Activated CD4-positive, alpha-beta memory T cell treated with anti-CD3 and anti-CD28 coated beads for 36 hours (primary cell): ENCODE results near the gene OR11G2. TPM values are rescaled to one million over a fixed set of nuclear protein-coding genes. Genes with fewer than 3 reads are reported as not detected.
"Not testable (repeated sequence)": the region's sequence is repeated elsewhere in the genome, so short reads cannot be mapped to it uniquely, and the experiment has no call there.

Experiments used
- CTCF ChIA-PET: fragments of 350-600 bp; sonication (Branson Sonifier 250); formaldehyde crosslinking; loops from one replicate; lab custom pipeline; 2021; ENCODE audit warnings: antibody characterized with exemption, inconsistent platforms; lab: Charles Lee
- POLR2A ChIA-PET: fragments of 350-600 bp; sonication (Branson Sonifier 250); formaldehyde crosslinking; loops from one replicate; lab custom pipeline; 2021; ENCODE audit warnings: antibody characterized with exemption; lab: Charles Lee
- DNase-seq: peaks from one replicate; pipeline ENCODE4 v3.0.0-alpha.2; 2020
- H3K27ac Mint-ChIP-seq: one replicate; pipeline ENCODE4 v1.8.0; 2021; ENCODE audit warnings: mixed read lengths
- H3K27me3 Mint-ChIP-seq: one replicate; pipeline ENCODE4 v1.8.0; 2021; ENCODE audit warnings: mixed read lengths
- H3K36me3 Mint-ChIP-seq: one replicate; pipeline ENCODE4 v1.8.0; 2021; ENCODE audit warnings: mixed read lengths
- H3K4me1 Mint-ChIP-seq: one replicate; pipeline ENCODE4 v1.8.0; 2021; ENCODE audit warnings: low read depth, mixed read lengths
- H3K4me3 Mint-ChIP-seq: one replicate; pipeline ENCODE4 v1.8.0; 2021; ENCODE audit warnings: mild to moderate bottlenecking, mixed read lengths
- H3K9me3 Mint-ChIP-seq: one replicate; pipeline ENCODE4 v1.8.0; 2021; ENCODE audit warnings: mixed read lengths
- intact Hi-C: fragments of 100-400 bp; cut with micrococcal nuclease; formaldehyde crosslinking; loops from one replicate; pipeline ENCODE4 v1.15.1; 2023
- total RNA-seq, 2 experiments: library from RNA; stranded (reverse); gene quantifications; one replicate each; pipeline ENCODE4 v1.2.3, GENCODE V29; 2021

OR11G2 gene, protein sequence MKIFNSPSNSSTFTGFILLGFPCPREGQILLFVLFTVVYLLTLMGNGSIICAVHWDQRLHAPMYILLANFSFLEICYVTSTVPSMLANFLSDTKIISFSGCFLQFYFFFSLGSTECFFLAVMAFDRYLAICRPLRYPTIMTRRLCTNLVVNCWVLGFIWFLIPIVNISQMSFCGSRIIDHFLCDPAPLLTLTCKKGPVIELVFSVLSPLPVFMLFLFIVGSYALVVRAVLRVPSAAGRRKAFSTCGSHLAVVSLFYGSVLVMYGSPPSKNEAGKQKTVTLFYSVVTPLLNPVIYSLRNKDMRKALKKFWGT
- total RNA-seq, result not detected

DNA sequence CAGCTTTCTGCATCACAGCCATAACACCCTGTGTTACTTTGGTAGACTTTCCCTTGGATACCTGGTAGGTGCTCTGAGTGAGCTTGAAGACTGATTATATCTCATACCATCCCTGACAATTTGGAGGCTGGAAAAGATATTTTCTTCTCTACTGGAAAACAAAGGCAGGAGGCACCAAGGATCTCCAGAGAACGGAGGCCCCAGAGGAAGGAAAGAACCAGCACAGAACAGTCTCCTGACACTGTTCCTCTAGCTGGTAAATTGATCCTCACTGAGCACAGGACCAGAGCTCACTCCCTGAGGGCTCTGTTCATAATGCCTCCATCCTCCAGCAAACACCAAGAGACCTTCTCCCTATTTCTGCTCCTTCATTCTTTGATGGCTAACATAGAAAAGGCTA, at the start of gene OR11G2:
Gene OR11G2, plus strand, starts transcription at position 301 of the 400 bp plus-strand sequence. CDS start 6,542 bp downstream, outside the sequence.
- no peak within 1 kb of the TSS for H3K27ac Mint-ChIP-seq
- ChIA-PET CTCF (no interaction called here), POLR2A (no interaction called here)
- H3K4me3 Mint-ChIP-seq, result no peak within 1 kb of the TSS
- no peaks in the 10 kb centered on the region for H3K36me3 Mint-ChIP-seq
- no peak for DNase-seq
- no peaks in the 10 kb centered on the region for H3K9me3 Mint-ChIP-seq
- H3K27me3 Mint-ChIP-seq, result peaks cover 1% of the 10 kb centered on the region
- intact Hi-C loops, result no loop called here
- no peaks in the 10 kb centered on the region for H3K4me1 Mint-ChIP-seq

DNA sequence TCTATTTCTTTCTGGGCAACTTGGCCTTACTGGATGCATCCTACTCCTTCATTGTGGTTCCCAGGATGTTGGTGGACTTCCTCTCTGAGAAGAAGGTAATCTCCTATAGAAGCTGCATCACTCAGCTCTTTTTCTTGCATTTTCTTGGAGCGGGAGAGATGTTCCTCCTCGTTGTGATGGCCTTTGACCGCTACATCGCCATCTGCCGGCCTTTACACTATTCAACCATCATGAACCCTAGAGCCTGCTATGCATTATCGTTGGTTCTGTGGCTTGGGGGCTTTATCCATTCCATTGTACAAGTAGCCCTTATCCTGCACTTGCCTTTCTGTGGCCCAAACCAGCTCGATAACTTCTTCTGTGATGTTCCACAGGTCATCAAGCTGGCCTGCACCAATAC, 46.8 kb upstream of the OR11G2 start:
- no peaks in the 10 kb centered on the region for H3K27me3 Mint-ChIP-seq
- ChIA-PET POLR2A (no interaction called here), CTCF (no interaction called here)
- H3K4me1 Mint-ChIP-seq, result no peaks in the 10 kb centered on the region
- H3K9me3 Mint-ChIP-seq, result no peaks in the 10 kb centered on the region
- no peaks in the 10 kb centered on the region for H3K36me3 Mint-ChIP-seq
- DNase-seq, result no peak
- no peak overlapping the region for H3K4me3 Mint-ChIP-seq
- intact Hi-C loops, result no loop called here
- no peak overlapping the region for H3K27ac Mint-ChIP-seq

DNA sequence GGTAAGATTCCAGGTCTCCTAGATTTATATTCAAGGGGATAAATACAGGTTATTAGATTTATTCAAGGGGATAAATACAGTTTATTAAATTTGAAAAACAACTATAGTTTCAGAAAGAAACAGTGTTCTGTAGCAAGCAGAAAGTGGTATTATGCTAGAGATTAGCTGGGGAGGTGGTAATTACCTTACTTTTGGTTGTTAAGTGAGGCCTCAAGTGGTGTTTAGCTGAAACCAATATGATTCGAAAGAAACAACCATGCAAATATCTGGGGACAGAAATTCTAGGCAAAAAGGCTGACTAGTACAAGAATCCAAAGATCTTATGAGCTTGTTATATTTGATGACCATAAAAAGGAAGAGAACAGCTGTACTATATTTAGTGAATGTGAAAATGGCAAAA, 45.9 kb upstream of the OR11G2 start:
- ChIA-PET CTCF (no interaction called here), POLR2A (no interaction called here)
- Mint-ChIP-seq H3K4me3 (no peak overlapping the region), H3K4me1 (no peaks in the 10 kb centered on the region), H3K27ac (no peak overlapping the region), H3K27me3 (peaks cover 5% of the 10 kb centered on the region), H3K36me3 (no peaks in the 10 kb centered on the region), H3K9me3 (no peaks in the 10 kb centered on the region)
- no peak for DNase-seq
- intact Hi-C loops, result no loop called here

DNA sequence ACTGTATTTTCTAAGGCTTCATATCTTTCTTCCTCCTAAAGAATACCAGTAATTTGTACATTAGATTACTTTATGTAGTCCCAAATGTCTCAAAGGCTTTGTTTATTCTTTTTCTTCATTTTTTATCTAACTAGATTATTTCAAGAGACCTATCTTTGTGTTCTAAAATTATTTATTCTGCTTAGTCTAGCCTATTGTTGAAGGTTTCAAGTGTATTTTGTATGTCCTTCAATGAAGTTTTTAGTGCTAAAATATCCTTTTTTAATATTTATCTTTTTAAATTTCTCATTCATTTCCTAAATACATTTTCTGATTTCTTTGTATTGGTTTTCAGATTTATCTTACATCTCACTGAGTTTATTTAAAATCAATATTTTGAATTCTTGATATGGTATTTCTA, 26.2 kb upstream of the OR11G2 start:
- Mint-ChIP-seq H3K36me3 (no peaks in the 10 kb centered on the region), H3K4me3 (no peak overlapping the region), H3K27me3 (peaks cover 6% of the 10 kb centered on the region), H3K9me3 (peaks cover 28% of the 10 kb centered on the region), H3K4me1 (no peaks in the 10 kb centered on the region), H3K27ac (no peak overlapping the region)
- intact Hi-C loops, result no loop called here
- CTCF ChIA-PET, result no interaction called here
- DNase-seq, result no peak
- POLR2A ChIA-PET, result no interaction called here

DNA sequence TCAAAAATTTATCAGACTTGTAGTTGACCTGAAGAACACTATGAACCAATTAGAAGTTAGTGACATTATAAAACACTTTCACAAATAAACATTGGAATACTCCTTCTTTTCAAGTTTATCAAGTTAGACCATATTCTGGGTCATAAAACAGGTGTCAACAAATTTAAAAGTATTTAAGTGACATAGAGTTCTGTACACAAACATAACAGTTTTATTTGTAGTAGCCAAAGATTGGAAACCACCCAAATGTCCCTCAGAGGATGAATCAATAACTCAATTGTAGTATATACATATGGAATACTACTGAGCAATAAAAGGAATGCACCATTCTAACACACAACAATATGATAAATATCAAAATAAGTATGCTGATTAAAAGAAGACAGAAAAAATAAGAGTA, 23.6 kb upstream of the OR11G2 start:
- no peaks in the 10 kb centered on the region for H3K4me1 Mint-ChIP-seq

DNA sequence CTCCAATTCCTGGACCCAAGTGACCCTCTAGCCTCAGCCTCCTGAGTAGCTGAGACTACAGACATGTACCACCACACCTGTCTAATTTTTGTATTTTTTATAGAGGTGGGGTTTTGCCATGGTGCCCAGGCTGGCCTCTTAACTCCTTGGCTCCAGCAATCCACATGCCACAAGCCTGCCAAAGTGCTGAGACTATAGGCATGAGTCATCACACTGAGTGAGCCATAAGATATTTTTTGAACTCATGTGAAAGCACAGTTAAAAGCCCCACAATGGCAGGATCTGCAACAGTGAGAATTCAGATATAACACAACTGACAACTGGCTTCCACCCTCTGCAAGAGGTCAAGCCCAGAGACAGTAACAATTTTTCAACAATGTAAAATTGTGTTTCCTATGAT, 20.8 kb upstream of the OR11G2 start:
- H3K27me3 Mint-ChIP-seq, intact Hi-C loops, H3K4me3 Mint-ChIP-seq, CTCF ChIA-PET, POLR2A ChIA-PET, DNase-seq, H3K4me1 Mint-ChIP-seq, H3K36me3 Mint-ChIP-seq, H3K27ac Mint-ChIP-seq: not testable (repeated sequence)
- H3K9me3 Mint-ChIP-seq, result peaks cover 12% of the 10 kb centered on the region

More for the DNA sequence above, 23.6 kb upstream of the OR11G2 start:
- CTCF ChIA-PET, result no interaction called here
- H3K27me3 Mint-ChIP-seq, result peaks cover 9% of the 10 kb centered on the region
- POLR2A ChIA-PET, result no interaction called here
- intact Hi-C loops, result no loop called here
- peaks cover 28% of the 10 kb centered on the region for H3K9me3 Mint-ChIP-seq
- H3K27ac Mint-ChIP-seq, result no peak overlapping the region
- no peaks in the 10 kb centered on the region for H3K36me3 Mint-ChIP-seq
- no peak for DNase-seq
- H3K4me3 Mint-ChIP-seq, result no peak overlapping the region

DNA sequence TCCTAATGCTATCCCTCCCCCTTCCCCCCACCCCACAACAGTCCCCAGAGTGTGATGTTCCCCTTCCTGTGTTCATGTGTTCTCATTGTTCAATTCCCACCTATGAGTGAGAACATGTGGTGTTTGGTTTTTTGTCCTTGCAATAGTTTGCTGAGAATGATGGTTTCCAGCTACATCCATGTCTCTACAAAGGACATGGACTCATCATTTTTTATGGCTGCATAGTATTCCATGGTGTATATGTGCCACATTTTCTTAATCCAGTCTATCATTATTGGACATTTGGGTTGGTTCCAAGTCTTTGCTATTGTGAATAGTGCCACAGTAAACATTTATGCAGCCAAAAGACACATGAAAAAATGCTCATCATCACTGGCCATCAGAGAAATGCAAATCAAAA, 16.5 kb upstream of the OR11G2 start:
- H3K36me3 Mint-ChIP-seq, H3K4me1 Mint-ChIP-seq, H3K27ac Mint-ChIP-seq, POLR2A ChIA-PET, H3K27me3 Mint-ChIP-seq, CTCF ChIA-PET, DNase-seq, H3K9me3 Mint-ChIP-seq, H3K4me3 Mint-ChIP-seq, intact Hi-C loops: not testable (repeated sequence)

DNA sequence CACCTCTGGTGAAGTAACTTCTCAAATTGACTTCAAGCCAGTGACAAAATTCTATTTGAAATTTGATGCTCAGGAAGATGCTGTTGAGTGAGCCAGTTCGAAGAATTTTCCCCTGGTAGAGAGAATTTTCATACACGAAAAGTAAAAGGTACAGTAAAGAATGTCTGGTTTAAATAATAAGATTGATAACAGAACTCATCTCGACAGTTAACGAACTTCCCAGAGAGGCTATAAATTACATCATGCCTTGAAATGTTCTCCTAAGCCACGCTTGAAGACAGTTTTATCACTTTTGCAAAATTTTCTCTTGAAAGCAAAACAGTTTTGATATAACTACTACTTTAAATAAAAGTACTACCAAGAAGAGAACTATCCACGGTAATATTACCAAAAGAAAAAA, 14.4 kb upstream of the OR11G2 start:
- H3K4me1 Mint-ChIP-seq, result no peaks in the 10 kb centered on the region
- intact Hi-C loops, result no loop called here
- H3K27me3 Mint-ChIP-seq, result peaks cover 4% of the 10 kb centered on the region
- no peaks in the 10 kb centered on the region for H3K9me3 Mint-ChIP-seq
- no peaks in the 10 kb centered on the region for H3K36me3 Mint-ChIP-seq
- ChIA-PET CTCF (no interaction called here), POLR2A (no interaction called here)
- no peak overlapping the region for H3K27ac Mint-ChIP-seq
- no peak overlapping the region for H3K4me3 Mint-ChIP-seq
- no peak for DNase-seq

DNA sequence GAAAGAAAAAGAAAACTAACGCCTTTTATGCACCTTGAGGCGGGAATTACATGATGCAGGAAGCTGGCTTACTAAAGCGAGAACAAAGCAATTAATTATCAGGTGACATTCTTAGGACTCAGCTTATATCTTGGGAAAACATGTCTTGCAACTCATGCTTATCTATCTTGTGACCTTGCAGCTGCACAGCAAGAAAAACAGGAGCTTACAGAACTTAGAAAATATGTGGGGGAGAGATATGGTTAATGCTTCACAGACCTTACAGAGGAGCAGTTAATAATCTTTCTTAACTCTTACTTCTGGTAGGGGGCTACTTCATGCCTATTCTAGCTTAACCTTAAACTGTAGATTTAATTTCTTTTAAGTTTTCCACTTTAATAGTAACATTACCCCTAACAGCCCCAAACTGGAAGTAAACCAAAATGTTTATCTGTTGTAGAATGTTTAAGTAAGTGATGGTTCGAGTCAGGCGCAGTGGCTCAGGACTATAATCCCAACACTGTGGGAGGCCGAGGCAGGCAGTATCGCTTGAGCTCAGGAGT, 13.2 kb upstream of the OR11G2 start:
- Mint-ChIP-seq H3K4me1 (no peaks in the 10 kb centered on the region), H3K36me3 (no peaks in the 10 kb centered on the region), H3K27ac (no peak overlapping the region), H3K9me3 (no peaks in the 10 kb centered on the region), H3K4me3 (no peak overlapping the region), H3K27me3 (peaks cover 4% of the 10 kb centered on the region)
- DNase-seq, result no peak
- ChIA-PET POLR2A (no interaction called here), CTCF (no interaction called here)
- intact Hi-C loops, result no loop called here

DNA sequence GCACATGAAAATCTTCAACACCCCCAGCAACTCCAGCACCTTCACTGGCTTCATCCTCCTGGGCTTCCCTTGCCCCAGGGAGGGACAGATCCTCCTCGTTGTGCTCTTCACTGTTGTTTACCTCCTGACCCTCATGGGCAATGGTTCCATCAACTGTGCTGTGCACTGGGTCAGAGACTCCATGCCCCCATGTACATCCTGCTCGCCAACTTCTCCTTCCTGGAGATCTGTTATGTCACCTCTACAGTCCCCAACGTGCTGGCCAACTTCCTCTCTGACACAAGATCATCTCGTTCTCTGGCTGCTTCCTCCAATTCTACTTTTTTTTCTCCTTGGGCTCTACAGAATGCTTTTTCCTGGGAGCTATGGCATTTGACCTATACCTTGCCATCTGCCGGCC, 11.5 kb upstream of the OR11G2 start:
- H3K27ac Mint-ChIP-seq, result no peak overlapping the region
- CTCF ChIA-PET, result no interaction called here
- no peak overlapping the region for H3K4me3 Mint-ChIP-seq
- no peaks in the 10 kb centered on the region for H3K9me3 Mint-ChIP-seq
- DNase-seq, result no peak
- POLR2A ChIA-PET, result no interaction called here
- peaks cover 4% of the 10 kb centered on the region for H3K27me3 Mint-ChIP-seq
- H3K36me3 Mint-ChIP-seq, result no peaks in the 10 kb centered on the region
- no peaks in the 10 kb centered on the region for H3K4me1 Mint-ChIP-seq
- intact Hi-C loops, result no loop called here

DNA sequence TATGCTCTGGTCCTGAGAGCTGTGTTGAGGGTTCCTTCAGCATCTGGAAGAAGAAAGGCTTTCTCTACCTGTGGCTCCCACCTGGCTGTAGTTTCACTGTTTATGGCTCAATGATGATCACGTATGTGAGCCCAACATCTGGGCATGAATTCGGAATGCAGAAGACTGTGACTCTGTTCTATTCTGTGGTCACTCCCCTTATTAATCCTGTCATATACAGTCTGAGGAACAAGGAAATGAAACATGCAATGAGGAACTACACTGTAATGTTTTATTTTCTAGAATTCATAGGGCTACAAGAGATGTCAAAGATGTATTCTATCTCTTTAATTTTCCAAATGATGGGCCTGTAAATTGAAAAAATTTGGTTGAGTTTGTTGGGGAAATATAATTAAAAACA, 10.8 kb upstream of the OR11G2 start:
- no peaks in the 10 kb centered on the region for H3K9me3 Mint-ChIP-seq
- ChIA-PET POLR2A (no interaction called here), CTCF (no interaction called here)

DNA sequence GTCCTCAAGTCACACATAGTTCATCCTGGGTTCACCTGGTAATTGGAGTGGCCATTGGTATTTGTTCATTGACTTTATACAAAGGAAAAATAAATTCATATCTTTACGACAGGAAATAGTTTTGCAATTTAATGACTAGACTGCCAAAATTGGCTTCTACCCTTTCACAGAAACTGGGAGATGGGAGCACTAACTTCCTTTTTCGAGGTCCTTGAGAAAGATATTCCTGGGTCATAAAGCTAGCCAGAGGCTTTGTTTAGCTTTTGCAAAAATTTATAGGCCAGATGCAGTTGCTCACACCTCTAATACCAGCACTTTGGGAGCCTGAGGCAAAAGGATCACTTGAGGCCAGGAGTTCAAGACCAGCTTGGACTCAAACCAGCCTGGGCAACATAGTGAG, 10.2 kb upstream of the OR11G2 start:
- ChIA-PET POLR2A (no interaction called here), CTCF (no interaction called here)
- H3K27me3 Mint-ChIP-seq, result peaks cover 4% of the 10 kb centered on the region

More for the DNA sequence above, 10.8 kb upstream of the OR11G2 start:
- Mint-ChIP-seq H3K4me1 (no peaks in the 10 kb centered on the region), H3K36me3 (no peaks in the 10 kb centered on the region), H3K27ac (no peak overlapping the region), H3K4me3 (no peak overlapping the region), H3K27me3 (peaks cover 4% of the 10 kb centered on the region)
- DNase-seq, result no peak
- intact Hi-C loops, result no loop called here

DNA sequence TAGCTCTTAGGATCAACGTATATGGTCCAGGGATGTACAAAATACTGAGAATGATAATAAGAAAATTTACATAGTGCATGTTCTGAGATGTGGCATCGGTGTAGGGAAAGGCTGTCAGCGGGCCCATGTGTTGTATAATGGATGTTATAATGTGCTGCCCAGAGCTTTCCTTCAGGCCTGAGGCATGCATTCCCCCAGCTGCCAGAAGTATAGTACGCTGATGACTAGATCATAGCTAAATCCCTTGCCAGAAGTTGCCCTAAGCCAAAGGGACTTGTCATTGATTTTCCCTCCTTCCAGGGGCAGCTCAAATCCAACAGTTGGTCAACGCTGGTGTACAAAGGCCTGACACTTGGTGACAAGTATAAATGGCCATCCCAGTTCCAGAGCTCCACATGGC, 6.5 kb upstream of the OR11G2 start:
- Mint-ChIP-seq H3K27ac (no peak overlapping the region), H3K4me3 (no peak overlapping the region), H3K4me1 (no peaks in the 10 kb centered on the region), H3K36me3 (no peaks in the 10 kb centered on the region), H3K27me3 (peaks cover 1% of the 10 kb centered on the region), H3K9me3 (no peaks in the 10 kb centered on the region)
- ChIA-PET CTCF (no interaction called here), POLR2A (no interaction called here)
- intact Hi-C loops, result no loop called here
- no peak for DNase-seq

More for the DNA sequence above, 10.2 kb upstream of the OR11G2 start:
- Mint-ChIP-seq H3K9me3 (no peaks in the 10 kb centered on the region), H3K27ac (no peak overlapping the region), H3K36me3 (no peaks in the 10 kb centered on the region), H3K4me3 (no peak overlapping the region), H3K4me1 (no peaks in the 10 kb centered on the region)
- intact Hi-C loops, result no loop called here
- DNase-seq, result no peak
